Hematopoietic multipotent progenitor cell treated with erythropoietin and hydrocortisone succinate and interleukin-3 and kit ligand, for 15 days (in vitro differentiated cells): ENCODE data around the gene TNPO1.
"Not testable (repeated sequence)": the region's sequence is repeated elsewhere in the genome, so short reads cannot be mapped to it uniquely, and the experiment has no call there.

Experiments
- DNase-seq: peaks from one replicate; pipeline ENCODE4 v3.0.0-alpha.2; 2015; ENCODE audit warnings: low spot score

The TNPO1 gene

DNA sequence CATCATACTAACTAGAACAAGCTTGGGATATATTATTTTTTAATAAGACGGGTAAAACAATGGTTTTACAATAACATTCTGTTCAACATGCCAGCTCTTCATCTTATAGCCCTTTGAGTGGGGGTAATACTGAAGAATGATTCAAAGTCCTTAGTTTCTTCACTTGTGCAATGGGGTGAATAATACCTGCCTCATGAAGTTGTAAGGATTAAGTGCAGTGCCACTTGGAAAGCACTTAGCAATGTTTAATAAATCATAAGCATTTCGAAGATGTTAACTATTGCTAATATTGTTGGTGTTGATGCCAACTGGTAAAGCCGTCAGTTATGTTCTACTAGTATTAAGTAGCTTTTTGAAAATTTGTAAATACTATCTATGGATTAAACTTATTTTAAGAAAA is 38.0 kb downstream of the TNPO1 start:
- no peak for DNase-seq

DNA sequence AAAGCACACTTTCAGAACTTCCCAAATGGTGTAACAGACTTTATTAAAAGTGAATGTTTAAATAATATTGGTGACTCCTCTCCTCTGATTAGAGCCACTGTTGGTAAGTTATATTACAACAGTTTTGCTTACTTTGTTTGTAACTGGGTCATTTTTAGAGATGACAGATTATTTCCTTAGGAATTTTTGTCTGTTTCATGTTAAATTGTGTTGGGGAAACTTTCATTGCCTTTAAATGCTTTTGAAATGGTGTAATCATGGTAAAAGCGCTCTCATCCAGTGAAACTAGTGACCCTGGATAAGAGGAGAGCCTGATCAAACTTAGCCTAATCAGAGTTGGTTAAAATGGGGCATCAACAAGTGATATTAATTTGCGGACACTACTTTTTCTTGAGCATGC is 39.4 kb downstream of the TNPO1 start:
- no peak for DNase-seq

DNA sequence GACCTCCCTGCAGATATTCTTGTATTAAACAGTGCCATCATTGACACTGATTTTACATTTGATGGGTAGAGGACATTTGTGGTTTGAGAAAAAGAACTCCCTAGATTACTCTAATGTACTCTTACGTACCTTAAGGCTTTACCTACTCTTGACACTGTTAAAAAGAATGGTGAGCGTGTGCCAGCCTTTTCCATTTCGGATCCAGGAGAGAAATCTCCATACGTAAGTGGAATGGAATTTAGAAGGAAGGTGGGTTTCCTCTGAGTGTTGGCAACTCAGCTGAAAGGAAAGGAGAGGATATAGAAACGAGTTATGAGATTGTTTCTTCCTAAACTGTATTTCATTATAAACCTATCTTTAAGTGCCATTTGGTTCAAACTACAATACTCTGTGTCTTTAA is 40.9 kb downstream of the TNPO1 start:
- no peak for DNase-seq

DNA sequence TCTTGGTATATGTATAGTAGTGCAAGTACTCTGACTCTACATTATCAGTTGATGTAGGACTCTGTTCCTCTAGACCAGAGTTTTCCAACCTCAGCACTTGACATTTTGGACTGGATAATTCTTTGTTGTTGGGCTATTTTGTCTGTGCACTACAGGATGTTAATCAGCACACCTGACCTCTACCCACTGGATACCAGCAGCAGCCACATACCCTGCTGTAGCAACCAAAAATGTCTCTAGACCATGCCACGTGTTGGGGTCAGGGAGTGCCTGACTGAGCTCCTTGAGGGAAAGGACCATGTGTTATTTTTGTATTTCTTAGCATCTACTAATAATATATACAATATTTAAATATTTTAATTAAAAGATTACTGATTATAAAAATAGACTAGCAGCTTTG is 42.7 kb downstream of the TNPO1 start:
- no peak for DNase-seq

DNA sequence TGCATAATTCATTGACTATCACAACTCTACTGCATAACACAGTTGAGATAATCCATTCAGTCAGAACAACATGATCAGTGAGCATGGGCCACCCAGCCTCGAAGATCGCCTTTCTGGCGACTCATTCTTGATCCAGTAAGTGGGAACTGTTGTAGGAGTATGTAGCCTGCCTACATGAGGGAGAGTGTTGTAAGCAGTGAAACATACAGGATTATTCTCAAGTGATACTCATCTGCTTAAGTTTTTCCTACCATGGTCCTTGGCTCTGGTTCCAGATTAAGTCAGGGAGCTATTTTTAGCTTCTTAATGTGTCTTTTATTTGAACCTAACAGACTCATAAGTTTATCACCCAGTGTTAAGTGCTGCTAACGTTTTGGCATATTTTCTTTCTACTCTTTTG is 44.0 kb downstream of the TNPO1 start:
- DNase-seq = no peak

DNA sequence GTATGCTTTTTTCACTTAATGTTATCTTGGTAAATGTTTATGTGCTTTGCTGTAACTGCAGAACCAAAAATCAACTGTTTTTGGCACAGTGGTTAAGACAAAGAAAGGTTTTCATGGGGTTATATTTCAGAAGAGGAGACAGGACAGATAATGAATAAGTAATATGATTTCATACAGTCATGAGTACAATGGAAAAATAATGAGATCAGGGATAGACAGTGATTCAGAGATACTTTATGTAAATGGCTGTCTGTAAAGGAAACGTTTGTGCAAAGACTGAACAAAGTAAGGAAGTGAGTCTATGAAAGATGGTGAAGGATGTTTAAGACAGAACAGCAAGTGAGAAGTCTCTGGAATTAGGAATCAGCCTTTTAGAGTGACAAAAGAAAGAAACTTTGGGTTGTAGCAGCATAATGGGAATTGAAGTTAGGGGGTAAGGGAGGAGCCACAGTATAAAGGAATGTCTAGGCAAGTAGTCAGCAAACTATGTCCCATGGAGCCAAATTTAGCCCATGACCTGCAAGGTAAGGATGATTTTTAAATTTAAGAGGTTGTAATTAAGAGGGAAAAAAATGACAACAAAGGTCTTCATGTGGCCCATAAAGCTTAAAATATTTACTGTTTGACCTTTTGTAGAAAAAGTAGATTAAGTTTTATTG is 55.0 kb downstream of the TNPO1 start:
- no peak for DNase-seq

DNA sequence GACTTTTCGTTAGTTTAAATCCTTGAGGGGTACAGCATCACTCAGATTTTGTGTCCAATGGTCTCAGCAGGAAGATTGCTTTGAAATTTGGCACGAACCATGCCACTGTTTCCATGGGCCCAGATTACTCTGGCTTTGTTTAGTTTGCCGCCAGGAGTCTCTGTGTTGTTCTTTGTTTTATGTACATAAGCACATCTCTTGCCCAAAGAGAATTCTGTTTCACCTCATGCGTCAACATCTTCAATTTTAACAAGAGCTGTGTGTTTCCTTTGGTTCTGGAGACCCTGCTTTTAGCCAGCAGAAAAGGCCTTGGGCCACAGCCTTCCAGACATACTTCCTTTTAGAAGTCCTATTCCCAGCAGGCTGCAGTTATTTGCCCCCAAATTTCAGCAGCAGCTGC is 62.4 kb downstream of the TNPO1 start:
- DNase-seq = no peak

DNA sequence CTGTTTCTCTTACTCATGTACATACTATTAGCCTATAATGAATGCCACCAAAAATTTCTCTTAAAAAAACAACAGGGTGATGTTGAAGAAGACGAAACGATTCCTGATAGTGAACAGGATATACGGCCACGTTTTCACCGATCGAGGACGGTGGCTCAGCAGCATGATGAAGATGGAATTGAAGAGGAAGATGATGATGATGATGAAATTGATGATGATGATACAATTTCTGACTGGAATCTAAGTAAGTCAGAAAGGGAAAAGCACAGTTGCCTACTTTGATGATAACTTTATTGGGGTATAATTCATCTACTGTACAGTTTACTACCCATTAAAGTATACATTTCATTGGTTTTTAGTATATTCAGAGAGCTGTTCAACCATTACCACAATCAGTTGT is 66.5 kb downstream of the TNPO1 start:
- DNase-seq = no peak

DNA sequence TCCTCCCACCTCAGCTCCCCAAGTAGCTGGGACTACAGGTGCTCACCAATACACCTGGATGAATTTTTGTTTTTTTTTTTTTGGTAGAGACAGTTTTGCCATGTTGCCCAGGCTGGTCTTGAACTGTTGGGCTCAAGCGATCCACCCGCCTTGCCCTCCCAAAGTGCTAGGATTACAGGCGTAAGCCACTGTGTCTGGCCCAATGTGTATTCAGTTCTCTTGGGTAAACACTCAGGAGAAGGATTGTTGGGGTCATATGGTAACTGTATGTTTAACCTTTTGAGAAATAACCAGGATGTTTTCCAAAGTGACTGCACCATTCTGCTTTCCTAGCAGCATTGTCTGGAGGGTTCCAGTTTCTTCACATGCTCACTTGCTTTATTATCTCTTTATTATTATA is 67.4 kb downstream of the TNPO1 start:
- DNase-seq = no peak

DNA sequence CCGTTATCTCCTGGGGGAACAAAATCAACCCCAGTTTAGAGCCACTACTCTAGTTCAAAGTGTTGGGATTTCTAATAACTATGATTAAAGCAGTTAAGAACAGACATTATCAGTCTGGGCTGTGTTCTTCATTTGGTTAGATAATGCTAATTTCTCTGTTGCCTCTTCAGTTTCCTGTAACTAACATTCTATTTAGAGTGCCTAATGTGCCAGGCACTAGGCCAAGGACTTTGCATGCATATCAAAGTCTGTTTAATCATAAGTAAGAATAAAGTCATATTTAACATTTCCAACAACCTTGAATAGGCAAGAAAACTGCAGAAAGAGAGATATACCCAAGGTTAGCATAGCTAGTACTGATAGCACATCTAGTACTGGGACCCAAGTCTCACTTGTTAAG is 68.4 kb downstream of the TNPO1 start:
- DNase-seq = no peak

DNA sequence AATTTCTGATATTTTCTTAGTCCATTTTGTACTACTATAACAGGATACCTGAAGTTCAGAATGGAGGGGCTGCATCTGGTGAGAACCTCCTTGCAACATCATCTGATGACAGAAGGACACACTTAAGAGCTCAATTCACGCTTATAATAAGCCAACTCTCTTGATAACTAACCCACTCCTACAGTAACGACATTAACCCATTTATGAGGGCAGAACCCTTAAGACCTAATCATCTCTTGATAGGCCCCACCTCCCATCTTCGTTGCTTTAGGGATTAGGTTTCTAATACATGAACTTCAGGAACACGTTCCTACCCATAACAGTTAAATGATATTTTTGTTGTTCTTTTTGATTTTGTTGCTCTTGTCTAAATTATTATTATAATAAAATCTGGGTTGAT is 69.4 kb downstream of the TNPO1 start:
- no peak for DNase-seq

DNA sequence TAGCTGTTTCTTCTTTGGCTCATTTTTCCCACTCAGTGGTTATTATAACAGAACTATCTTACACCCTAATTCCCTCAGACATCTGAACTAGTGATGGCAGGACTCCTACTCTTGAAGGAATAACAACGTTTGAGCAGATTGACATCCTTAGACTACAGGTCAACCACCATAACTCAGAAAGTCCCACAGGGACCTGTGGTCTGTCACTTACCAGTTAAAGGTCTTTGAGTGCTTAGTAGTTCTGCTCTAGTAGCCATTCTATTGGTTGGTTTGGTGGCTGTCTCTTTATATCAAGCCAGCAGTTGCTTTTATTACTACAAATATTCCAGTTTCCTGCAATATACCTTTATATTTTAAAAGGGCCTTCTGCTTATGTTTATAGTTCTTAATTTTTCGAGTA is 72.1 kb downstream of the TNPO1 start:
- DNase-seq = no peak

DNA sequence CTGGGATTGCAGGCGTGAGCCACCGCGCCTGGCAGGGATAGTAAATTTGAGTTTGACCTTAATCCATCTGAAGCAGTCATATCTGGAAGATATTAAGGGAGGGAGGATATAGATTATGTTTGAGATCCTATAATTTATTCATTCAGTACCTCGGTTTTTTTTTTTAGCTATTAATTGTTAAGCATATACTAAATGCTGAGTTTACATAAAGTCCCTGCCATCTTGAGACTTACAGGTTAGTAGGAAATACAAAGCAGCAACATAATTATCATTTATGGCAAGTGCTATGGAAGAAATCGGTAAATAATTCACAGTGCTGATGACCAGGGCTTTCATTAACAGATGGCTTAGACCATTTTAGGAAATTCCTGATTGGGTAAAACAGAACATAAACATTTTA is 72.9 kb downstream of the TNPO1 start:
- DNase-seq = no peak

DNA sequence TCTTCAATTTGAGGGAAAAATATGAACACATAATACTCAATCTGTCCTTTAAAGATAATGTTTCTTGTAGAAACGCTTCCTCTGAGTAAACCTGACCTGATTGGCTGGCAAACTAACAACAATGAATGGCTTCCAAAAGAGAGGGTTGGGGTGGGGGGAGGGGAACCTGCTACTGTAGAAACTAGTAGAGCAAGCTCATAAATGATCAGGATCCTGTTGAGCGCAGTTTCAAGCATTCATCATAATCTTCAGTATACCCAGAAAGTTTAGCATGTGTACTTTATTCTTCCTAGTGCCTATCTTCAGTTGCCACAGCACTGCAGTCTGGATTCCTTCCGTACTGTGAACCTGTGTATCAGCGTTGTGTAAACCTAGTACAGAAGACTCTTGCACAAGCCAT is 76.4 kb downstream of the TNPO1 start:
- no peak for DNase-seq

DNA sequence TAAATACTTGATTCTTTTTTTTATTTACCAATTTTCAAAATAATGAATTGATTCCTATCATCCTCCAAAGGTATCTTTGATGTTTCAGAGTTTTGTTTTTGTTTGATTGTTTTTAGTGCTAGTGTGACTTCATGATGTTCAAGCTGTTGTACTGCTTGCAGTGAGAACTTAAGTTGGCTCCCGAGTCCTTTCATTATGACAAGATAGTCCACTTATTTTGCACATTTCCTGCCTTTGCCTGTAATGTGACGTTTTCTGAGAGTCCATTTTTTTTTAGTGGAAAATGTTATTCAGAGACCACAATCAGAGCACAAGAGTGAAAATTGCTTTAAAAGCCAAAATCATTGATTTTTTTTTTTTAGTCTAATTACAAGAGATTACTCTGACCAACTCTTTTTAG is 79.3 kb downstream of the TNPO1 start:
- no peak for DNase-seq

DNA sequence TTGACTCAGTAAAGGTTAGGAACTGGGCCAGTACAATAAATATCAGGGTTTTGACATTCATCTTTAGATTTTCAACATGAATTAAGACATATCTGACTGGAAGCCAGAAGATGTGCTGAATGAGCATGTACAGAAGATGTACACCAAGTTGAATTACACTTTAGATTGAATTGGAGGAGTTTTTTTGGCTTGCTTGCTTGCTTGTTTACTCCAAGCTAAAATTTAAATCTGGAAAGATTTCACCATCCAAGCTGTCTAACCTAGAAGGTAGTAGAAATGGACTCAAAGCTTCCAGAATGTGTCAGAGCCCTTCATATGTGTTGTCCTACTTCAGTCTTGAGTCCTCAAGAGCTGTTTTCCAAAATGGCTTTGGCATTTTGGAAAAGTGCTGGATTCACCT is 90.3 kb downstream of the TNPO1 start:
- no peak for DNase-seq

DNA sequence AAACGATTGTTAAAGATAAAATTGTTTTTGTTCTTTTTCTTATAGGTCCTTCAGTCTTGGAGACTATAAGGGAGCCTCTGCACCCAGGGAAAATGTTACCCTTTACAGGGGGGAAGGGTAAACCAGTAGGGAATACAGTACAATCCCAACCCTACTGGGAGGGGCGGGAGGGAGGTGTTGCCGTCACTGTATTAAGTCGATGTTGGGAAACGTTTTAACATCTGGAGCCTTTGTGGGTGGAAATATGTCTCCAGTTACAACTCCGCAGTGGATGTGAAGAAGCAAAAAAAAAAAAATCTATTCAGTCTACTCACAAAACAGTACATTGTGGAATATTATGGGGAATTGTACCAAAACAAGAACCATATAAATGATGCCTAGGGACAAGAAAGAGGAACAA is 92.2 kb downstream of the TNPO1 start:
- no peak for DNase-seq

DNA sequence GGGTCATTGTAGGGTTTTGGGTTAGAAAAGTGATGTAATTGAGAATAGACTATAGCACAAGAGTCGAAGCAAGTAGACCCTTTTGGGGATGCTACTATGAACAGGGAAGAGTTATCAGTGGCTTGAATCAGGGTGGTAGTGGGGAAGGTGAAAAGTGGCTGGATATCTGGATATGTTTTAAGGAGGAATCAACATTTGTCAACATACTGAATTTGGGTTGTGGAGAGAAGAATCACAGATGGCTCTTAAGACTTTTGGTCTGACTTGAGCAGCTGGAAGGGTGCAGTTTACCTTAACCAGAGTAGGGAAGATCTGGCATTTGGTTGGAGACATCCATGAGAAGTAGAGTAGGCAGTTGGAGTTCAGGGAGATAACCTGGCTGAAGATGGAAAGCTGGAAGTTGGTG is 100.9 kb downstream of the TNPO1 start:
- no peak for DNase-seq

DNA sequence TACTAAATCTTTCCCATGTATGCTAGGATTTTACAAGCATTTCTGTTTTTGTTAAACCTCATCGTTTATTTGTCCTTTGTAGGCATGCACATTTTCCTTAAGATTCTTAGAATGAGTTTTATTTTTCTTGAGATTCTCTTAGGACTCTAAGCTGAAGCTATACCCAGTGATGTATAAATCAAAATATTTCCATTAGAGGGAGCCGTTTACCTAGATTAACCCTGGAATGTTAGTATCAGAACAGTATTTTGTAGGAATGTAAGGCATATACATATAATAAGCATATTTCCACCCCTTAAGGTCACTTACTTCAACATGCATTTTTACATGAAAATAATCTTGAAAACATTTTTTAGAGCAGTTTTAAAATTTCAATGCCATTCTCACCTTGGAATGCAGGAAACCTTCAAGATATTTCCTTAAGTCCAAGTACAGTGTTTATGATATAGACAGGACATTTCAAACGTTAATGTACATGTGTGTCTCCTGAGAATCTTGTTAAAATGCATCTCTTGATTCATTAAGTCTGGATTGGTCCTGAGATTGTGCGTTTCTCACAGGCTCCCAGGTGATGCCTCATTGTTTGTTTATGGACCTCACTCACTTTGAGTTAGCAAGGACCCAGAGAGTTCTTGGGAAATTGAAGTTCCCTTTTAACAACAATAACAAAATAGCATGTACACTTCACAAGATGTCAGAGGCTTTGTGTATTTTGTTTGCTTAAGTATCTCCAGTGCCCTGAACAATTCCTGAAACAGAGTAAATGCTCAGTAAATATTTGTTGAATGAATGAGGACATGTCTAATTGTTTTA is 104.4 kb downstream of the TNPO1 start:
- peak; percentile 81 for DNase-seq

DNA sequence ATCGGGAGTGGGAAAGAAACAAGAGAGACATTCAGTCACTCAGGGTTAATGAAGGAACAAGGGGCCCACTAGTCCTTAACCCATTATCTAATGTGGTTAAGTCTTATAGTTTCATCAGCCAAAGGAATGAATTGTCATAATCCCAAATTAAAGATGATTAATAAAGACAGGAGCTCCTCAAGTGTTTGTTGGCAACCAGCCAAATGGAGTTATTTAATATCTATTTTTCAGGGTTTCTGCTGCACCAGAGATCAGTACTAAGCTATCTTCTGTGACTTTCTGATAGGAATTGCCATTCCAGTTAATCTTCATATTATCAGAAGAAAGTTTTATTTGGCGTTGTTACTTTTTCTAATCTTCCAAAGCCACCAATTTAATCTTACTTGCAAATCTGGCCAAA is 105.4 kb downstream of the TNPO1 start:
- DNase-seq = peak; percentile 70

DNA sequence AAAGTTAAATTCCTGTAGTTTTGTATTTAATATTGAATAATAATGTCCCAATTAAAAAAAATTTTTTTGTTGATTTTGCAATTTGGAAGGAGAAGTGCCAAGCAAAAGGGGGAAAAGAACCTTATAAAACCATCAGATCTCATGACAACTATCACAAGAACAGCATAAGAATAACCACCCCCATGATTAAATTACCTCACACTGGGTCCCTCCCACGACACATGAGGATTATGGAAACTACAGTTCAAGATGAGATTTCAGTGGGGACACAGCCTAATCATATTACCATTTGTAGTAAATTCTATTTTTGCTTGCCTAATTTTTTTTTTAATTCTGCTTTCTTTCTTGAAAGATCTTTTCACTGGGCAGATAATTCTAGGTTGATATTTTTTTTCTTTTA is 106.0 kb downstream of the TNPO1 start:
- DNase-seq = peak; percentile 16

DNA sequence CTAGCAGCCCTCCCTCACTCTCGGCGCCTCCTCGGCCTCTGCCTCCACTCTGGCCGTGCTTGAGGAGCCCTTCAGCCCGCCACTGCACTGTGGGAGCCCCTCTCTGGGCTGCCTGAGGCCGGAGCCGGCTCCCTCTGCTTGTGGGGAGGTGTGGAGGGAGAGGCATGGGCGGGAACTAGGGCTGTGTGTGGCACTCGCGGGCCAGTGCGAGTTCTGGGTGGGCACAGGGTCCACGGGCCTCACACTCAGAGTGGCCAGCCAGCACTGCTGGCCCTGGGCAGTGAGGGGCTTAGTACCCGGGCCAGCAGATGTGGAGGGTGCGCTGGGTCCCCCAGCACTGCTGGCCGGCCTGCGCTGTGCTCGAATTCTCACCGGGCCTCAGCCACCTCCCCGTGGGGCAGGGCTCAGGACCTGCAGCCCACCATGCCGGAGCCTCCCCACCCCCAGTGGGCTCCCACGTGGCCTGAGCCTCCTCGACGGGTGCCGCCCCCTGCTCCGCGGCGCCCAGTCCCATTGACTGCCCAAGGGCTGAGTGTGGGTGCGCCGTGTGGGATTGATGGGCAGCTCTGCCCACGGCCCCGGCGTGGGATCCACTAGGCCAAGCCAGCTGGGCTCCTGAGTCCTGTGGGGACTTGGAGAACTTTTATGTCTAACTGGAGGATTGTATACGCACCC is 109.0 kb downstream of the TNPO1 start:
- DNase-seq = no peak

DNA sequence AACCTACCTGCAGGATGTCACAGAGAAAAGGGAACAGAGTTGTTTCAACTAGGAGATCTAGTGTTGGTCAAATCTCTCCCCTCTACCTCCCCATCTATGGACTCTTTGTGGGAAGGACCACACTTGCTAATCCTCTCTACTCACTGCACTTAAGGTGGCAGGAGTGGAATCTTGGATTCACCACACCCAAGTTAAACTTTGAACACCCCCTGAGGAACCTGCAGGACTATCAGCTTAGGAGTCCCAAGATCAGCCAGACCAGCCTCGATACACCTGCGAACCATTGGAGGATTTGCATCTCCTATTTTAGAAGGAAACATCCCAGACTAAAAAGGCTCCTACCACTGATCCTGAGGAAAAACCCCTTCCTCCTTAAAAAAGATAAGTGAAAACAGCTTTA is 116.2 kb downstream of the TNPO1 start:
- DNase-seq = not testable (repeated sequence)
